HG03139 (cell line): ENCODE results near the gene MEIS2.

ENCODE experiments used
- ATAC-seq: cut with Tn5 transposase; IDR thresholded peaks from one replicate; pipeline ENCODE4 v1.9.1; 2021; ENCODE audit not compliant: unreplicated experiment

MEIS2 gene

DNA sequence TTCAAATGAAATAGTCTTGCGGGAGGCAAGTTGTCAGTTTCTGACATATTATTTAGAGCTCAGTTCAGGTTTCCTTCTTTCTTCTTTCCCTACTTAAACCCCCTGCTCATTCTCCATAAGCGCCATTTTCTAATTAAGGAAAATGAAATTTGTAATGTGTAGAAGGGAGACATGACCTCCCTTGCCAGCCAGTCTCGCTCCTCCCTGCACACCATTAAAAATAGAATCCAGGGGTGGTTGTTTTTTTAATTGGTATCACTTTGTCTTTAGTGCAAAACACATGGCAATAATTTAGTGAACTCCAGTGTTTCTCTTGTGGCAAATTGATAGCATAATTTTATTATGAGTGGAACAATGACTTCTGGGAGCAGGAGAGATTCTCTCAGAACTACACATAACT is 160.1 kb downstream of the MEIS2 start:
- ATAC-seq: no peak

DNA sequence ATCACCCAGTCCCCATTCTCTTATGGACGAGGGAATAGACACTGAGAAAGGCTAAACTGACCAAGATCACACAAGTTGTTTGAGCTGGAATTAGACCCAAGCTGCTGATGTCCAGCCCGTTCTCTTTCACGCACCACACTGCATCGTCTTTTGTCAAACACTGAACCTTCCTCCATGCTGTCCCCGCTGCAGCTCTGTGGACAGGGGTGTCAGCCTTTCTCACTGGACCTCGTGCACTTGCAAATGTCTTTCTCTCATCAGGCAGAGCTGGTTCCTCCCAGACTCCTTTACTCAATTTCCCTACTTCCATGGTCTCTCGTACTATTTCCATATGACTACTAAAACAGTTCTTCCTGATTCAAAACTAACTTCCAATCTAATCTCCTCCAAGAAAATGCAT is 161.6 kb downstream of the MEIS2 start:
- no peak for ATAC-seq

DNA sequence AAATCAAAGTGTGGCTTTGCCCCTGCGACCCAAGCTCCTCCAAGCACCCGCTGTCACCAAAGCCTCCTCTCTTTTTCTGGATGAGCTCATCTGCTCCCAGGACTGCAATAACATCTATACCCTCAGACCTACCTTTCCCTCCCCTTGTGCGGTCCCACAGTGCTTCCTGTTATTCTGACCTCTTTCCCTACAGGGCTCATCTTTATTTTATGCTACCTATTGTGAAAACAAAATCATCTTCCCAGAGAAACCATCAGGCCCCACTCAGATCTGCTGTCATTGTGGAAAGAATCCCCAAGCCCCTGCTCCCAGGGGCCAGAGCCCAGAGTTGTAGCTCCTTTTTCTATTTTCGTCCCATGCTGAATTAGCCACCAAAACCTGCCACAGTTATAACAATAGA is 162.2 kb downstream of the MEIS2 start:
- no peak for ATAC-seq

DNA sequence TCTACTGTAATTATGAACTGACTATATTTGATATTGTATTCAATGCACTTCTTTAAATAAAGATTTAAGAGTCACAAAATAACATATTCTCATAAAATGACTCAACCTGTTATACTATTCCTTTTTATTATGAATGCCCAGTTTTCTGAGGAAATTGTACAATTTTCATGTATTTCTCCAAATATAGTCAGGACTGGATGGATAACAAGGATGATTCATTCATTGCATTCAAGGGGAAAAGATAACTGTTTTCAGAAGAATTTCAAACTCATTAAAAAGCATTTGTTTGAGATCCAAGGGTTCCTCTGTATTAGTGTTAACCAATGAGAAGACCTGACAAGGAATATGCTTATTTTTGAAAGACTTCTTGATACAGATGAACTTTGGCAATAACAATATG is 163.7 kb downstream of the MEIS2 start:
- no peak for ATAC-seq

DNA sequence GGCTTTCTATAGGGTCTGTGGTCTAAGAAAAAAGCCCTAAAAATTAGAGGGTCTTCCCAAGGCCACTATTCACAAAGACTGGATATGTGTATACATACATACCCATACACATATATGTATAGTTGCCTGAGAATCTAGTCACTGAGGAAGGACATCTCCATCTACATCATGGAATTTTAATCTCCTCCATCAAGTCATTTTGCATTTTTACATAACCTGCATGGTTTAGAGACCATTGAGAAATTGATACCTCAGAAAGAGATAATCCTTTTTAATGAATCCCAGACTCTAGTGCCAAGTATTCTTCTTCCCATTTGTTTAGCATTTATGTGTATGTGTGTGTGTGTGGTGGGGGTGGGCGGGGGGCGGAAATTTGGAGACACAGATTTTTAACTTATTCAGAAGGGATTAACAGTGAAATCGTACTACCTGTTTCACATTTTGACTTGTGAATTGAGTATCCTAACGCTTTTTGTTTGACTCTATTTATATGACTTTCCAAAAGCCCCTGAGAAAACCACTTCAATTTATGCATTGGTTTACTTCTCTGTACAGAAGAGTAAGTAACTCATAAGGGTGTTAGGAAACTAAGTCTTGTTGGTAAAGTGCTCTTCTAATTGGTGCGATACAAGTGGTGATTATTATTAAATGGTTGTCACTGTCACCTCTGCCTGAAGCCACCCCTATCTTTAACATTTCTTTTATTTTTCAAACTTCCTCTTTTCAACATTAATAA is 166.9 kb downstream of the MEIS2 start:
- no peak for ATAC-seq

DNA sequence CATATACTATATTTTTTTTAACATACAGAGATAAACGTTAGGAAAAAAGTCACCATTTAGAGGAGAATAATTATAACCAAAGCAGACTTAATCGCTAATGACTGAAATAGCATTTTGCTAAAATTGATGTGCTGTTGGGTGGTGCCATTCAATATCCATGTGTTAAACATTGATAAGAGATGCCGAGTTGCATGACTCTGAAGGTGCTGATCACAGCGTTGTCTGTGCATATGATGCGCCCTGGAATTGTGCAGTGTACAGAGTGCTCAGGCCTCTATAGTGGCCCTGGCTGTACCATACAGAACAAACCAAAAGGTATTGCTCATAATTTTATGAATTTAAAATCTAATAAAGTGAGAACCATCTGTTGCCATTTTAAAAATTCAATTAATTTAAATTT is 168.3 kb downstream of the MEIS2 start:
- ATAC-seq: no peak

DNA sequence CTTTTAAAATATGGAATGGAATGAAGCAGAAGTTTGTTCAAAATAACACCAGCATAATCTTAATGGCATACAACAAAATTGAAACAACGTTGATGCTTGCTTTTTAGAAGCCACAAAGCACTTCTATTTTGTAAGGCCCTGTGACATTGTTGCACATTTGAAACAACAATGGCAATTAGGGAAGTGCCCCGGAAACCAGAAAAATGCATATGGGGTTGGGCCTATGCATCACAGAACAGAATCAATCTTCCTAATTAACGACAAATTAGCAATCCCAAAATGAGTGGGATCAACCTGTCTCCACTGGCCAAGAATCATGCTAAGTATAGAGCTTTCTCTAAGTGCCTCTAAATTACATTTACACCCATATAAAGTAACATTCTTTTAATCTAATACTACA is 168.9 kb downstream of the MEIS2 start:
- no peak for ATAC-seq

DNA sequence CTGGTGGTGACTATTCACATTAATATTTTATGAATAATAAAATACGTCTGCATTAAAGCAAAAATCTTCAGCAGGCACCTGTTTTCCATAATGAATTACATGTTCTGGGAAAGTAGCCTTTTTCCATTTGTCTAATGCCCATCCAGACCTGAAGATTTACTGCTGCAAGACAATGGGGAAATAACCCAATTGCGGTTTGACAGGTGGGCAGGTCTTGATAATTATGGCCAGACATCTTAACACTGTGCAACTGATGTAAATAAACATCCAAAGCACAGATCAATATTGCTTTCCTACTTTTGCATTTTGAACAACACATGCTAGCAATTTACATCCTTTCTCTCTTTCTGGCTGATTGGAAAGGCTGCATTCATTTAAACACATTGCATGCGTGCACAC is 173.9 kb downstream of the MEIS2 start:
- no peak for ATAC-seq

DNA sequence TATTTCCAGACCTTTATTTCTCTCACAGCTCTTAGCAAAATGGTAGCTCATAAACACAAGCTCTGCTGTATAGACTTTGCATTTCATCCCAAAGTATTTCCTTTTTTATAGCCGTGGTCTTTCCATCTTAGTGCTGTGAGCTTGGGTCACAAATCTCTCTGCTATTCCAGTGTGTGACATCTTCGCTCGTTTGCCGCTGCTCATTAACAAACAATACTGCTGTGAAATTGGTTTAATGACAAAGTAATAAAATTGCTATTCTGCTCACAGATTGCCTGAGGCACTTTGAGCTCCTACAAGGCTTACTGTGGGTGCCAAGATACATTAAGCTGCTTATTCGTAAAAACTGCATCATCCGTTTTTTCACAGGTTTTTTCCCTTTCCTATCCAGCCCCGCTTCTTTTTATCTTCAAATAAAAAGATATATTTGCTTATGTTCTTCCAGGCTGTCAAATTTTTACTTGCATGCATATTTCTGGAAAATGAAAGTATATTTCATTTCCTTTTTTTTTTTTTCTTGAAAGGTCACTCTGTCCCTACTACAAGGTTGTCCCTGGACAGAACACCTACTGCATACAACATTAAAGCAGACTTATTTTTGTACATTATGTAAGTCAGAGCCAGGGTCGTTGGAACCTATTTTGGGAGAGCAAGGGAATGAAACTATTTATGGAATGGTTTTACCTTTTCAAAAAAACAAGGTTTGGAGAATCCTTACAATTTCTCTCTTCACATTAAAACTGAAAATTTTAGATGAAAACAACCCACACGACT is 174.5 kb downstream of the MEIS2 start:
- no peak for ATAC-seq

DNA sequence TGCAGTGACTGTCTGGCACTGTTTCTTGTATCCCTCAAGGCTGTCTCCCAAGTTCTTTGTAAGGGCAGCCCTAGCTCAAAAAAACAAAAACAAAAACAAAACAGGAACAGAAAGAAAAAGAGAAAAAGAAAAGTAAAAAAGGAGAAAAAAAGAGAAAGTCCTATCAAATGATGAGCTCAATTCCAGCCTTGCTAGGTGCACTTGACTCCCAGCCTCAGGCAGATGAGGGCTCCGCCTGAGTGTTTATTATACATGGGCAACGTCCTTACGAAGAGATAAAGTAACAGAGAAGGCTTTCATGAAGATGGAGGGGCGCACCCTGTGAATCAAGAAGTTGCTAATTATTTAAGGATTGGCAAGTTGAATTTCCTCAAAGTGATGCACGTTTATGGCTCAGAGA is 175.3 kb downstream of the MEIS2 start:
- no peak for ATAC-seq

DNA sequence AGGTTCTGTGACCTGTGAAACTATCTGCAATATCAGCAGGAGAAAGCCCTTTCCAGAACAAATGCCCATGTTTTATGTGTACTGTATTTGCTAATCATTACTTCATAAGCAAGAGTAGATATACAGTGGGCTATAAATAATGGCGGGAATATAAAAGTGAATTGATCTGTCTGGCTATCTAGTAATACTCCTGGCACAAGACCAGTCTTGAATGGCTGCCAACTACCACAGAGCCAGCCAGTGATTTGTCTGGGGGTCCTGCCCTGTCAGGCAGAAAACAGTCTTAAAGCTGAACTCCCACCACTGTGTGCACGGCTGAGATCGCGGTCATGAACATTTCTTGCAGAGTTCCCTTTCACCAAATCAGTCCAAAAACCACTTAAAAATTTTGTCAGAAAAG is 176.3 kb downstream of the MEIS2 start:
- ATAC-seq: no peak

DNA sequence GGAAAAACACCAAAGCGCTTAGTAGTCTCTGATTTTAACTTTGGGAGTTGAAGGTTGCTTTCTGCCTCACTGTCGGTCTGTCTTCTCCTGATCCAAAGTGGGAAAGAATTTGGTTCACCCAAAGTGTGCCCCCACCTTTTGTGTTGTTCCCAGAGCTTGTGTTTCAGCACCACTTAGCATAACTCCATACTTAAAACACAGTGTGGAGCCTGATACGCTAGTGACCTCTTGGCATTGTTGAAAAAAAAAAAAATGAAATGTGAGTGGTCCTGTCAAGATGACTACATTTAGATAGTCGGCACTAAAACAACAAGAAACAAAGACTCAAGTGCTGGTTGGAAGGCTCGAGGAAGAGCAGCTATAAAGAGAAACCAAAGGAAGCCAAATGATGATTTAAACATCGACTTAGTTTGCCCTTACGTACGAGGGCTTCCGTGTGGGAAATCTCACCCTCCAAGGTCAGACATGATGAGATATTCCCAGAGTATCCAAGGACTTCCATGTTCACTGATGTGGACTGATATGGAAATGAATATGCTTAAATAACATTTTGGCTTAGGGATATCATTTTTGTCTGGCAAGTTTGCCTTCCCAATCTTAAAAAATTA is 178.8 kb downstream of the MEIS2 start:
- ATAC-seq: no peak

DNA sequence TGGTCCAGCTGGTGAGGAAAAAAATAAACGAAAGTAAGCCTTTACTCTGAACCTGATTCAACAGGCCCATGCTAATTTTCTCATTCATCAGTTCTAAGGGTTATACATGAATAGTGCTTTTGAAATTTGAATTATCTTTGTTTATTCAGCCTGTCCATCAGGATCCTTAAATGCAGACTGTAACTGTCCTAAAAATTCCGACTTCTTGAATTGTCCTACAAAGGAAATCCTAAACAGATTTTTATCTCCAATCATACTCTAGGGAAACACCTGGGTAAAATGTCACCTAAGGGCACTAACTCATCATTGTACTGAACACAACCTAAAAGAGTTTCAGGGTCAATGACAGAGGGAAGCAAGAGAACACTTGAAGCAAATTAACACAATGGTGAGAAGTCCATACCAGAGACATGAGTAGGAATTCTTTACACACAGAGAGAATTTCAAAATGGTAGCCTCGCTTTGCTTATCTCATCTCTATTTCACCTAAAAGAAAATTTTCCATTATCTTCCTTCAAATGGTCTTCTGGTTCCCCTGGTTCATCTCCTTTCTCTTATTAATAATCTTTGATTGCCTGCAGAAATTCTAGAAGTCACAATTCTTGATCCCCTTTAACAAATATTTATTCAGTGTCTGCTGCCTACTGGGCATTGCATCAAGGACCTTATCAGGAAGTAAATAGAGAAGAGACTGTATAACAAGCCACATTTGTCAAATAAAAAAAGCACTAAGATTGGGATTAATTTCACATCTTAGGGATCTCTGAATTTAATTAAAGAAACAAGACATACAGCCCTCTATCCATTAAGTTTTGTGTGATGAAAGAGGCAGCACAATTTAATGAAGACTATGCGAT is 182.7 kb downstream of the MEIS2 start:
- ATAC-seq: no peak

DNA sequence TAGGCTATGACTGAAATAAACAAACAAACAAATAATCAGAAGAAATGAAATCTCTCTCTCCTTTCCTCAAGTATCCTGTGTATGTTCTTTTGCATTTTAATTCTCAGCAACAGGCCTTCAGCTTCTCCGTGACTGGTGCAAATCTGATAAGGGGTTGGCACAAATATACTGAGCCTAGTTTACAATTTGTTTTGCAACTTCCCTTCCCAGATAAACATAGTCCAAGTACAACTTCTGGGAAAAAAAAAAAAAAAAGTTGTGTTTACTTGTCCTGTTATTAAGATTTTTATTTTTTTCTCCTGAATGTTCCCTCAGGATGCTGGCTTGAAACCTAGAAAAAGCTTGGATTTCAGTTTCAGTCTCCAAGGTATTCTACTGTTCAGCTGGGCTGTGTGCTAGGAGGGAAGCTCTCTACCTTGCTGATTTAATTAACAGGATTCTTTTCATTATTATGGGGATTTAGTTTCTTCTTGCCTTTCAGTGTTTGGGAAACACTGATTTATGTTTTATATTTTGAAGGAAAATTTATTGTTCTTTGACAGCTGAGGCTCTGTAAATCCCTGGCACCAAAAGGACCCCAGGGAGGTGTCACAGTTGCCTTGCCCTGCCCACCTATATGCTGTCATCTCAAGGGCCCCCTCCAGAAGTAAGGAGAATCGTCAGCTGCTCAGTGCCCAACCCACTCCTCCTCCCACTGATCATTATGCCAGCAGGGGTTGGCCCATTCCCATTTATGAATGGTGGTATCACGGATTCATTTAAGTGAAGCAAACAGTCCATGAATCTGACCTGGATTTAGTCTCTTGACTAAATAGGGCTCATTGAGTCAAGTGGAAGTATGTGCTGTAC is 185.2 kb downstream of the MEIS2 start:
- ATAC-seq: no peak

DNA sequence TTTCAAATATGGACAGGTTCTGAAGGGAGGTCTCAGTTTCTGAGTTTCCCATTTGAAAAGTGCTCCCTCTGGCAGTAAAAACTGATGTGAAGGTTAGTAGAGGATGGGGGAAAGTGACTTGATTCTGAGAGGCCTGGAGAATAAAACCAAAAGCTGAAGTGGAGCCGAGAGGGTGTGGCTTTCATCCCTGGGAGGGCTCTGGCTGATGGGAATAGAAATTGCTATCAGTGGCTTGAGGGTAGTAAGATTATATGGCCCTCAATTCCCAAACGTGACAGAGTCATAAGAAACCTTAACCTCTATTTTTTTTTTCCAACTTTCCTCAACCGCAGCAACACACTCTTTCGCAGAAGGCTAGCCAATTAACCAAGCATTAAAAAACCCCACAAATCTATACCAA is 185.9 kb downstream of the MEIS2 start:
- ATAC-seq: no peak

DNA sequence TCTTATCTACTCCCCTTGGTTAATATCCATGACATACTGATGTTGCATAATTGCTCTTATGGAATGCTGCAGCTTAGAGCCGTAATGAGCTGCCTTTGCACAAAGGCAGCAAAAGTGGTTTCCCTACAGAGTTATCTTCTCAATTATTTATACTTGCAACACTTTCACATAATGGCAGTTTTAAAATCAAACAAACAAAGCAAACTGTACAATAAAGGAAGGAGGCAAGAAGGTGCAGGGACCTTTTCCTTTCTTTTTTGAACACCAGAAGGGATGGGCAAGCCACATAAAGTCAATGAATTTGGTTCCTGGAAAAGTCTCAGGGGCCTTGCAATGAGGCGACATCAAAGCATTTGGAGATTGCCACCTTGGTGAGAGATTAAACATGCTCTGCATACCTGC is 188.0 kb downstream of the MEIS2 start:
- ATAC-seq: no peak

DNA sequence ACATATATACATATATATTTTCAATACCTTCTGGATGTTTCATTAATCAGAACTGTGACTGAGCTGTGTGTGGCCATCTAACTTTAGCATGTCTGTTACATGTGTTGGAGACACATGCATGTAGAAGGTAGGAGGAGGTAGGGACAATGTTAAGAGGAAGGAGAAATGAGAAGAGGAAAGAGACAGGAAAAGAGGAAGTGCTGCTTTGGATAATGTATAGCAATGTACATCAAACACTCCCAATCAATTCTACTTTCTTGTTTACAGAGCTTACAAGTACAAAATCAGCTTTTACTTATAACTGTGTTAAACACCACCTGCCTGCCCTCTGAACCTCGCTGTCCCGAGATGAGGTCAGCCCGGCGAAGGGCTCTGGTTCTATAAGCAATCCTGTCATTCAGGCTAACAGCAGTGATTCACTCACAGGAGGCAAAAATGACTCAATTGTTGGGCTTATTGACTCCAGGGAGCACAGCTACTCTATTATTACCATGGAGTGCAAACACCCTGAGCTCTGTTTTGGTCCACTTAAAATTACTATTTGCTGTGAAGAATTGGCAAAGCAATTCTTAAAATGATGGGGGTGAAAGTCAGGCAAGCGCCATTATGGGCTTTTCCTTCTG is 188.9 kb downstream of the MEIS2 start:
- no peak for ATAC-seq

DNA sequence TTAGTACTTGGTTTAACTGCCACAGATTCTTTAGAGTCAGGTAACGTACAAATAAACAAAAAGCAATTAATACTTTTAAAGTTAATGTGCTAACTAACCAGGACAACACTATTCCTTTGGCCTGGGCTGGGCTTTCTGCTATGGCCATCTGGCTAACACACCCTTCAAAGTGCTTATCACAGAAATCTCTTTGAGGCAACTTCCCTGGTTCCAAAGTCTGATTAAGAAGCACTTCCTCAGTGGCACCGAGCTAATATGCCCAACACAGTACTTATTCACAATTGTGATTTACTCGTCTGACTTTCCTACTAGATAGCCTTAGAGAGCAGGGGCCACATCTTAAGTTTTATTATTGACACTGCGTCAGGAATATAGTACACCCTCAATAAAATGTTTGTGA is 191.4 kb downstream of the MEIS2 start:
- no peak for ATAC-seq

DNA sequence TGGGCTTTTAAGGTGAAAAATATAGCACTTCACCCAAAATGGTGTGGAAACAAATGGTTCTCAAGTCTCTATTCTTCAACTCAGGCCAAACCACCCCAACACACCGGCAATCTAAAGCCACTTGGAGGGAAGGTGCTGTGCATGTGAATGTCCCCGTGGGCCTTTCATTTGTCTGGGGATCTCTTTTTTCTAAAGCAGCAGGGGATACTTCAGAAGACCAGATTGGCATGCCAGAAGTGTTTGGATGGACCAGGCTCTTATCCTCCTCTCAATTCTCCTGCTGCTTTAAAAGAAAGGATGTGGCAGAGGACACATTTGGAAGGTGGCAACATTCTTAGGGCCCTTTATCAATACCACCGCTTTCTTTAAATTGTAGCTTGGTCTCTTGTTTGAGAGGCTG is 193.1 kb downstream of the MEIS2 start:
- no peak for ATAC-seq

DNA sequence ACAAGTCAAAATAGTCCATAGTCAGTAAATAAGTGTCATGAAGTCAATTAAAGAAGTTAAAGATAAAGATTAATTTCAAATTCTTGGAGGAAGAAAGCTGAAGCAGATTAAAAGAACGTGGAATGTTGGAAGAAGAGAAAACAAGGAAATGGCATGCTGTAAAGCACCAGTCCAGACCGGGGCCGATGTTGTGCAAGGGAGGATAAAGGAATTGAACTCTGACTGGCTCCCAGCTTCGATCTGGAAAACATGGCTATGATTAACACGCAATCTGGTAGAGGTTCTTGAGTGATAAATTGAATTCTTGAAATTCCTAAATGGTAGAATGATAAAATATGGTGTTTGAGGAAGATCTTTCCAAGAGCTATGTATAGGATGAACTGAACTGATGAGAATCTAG is 194.4 kb downstream of the MEIS2 start:
- no peak for ATAC-seq
